Epithelial cell of esophagus (primary cell): ENCODE results near the gene C4orf33.
A peak's percentile ranks its signal among the peaks of the same experiment; 100 is the strongest.

ENCODE experiments used
- DNase-seq: peaks from one replicate; pipeline ENCODE4 v3.0.0; 2010; ENCODE audit warnings: low read depth
- H3K4me3 ChIP-seq: 2 replicates; pipeline ENCODE4 v1.5.1; 2011; ENCODE audit warnings: mild to moderate bottlenecking, low read length, control low read depth
- CTCF ChIP-seq: IDR thresholded peaks from 2 replicates; pipeline ENCODE4 v1.5.1; 2011; ENCODE audit warnings: low read depth, mild to moderate bottlenecking, low read length, control low read depth, inconsistent platforms; ENCODE audit not compliant: insufficient read depth; ENCODE audit errors: missing control alignments

C4orf33 gene

GRCh38 chr4:129082302-129082701 is 13.7 kb upstream of the C4orf33 start:
- H3K4me3 ChIP-seq: no peak overlapping the region
- no peak for TF ChIP-seq CTCF
- DNase-seq: no peak

GRCh38 chr4:129085472-129085871 is 10.5 kb upstream of the C4orf33 start:
- TF ChIP-seq CTCF: no peak

GRCh38 chr4:129087516-129087915 is 8.4 kb upstream of the C4orf33 start:
- TF ChIP-seq CTCF: no peak
- H3K4me3 ChIP-seq: no peak overlapping the region
- no peak for DNase-seq

More at GRCh38 chr4:129085472-129085871, 10.5 kb upstream of the C4orf33 start:
- no peak for DNase-seq
- no peak overlapping the region for H3K4me3 ChIP-seq

GRCh38 chr4:129092631-129093190 is 3.2 kb upstream of the C4orf33 start:
- peak; percentile 18 for DNase-seq
- peak overlapping the region; percentile 89 for H3K4me3 ChIP-seq
- TF ChIP-seq CTCF: no peak

- peak; percentile 99 for DNase-seq
- peak within 1 kb of the TSS; percentile 89 for H3K4me3 ChIP-seq
- no peak for TF ChIP-seq CTCF
Measured at GRCh38 chr4:129093191-129093920, 2.6 kb upstream of the C4orf33 start, which contains the start of gene SCLT1. SCLT1 (minus strand) TSS chr4:129093539; CDS start chr4:129093103, 436 bp downstream.

GRCh38 chr4:129094347-129094746 is 1.6 kb upstream of the C4orf33 start:
- DNase-seq: no peak
- peak overlapping the region; percentile 89 for H3K4me3 ChIP-seq
- no peak for TF ChIP-seq CTCF

- TF ChIP-seq CTCF: no peak
- no peak for DNase-seq
Measured at GRCh38 chr4:129098531-129099001, 2.6 kb downstream of the C4orf33 start.

More at GRCh38 chr4:129098531-129099001, 2.6 kb downstream of the C4orf33 start:
- no peak overlapping the region for H3K4me3 ChIP-seq
